ENCODE measurements around the gene RNF208. TPM values are rescaled to one million over a fixed set of nuclear protein-coding genes. Genes with fewer than 3 reads are reported as not detected.

The RNF208 gene
- total RNA-seq, 3 donors from 2014 or later (not counting 1 experiment from before 2014, with no cell fraction given), result 0.82 to 1.6 (median 0.93) TPM

GRCh38 chr9:137184881-137185660 lies 37.0 kb downstream of the RNF208 start:
- no peak overlapping the region for H3K27ac ChIP-seq (ENCODE audit: low read length)
- 95% methylated on average over 48 of the region's 48 CpGs for WGBS (ENCODE audit: insufficient coverage)
- Mint-ChIP-seq H3K4me1 (peaks cover 20 to 36% of the 10 kb centered on the region in 2 donors), H3K27me3 (ENCODE audit: low read depth in 2 of 2) (no peaks in the 10 kb centered on the region), H3K36me3 (no peaks in the 10 kb centered on the region), H3K27ac (no peak overlapping the region), H3K4me3 (no peak overlapping the region), H3K9me3 (no peaks in the 10 kb centered on the region)
- intact Hi-C loops (cut with micrococcal nuclease), result no loop called here
- H3K4me1 ChIP-seq (ENCODE audit: control insufficient read depth, insufficient read depth, low read length), result peaks cover 41% of the 10 kb centered on the region
- no peak for TF ChIP-seq CTCF (IDR thresholded peaks at IDR 0.05)
- DNase-seq (no peak), ATAC-seq (no peak)
- no peak overlapping the region for H3K4me3 ChIP-seq (ENCODE audit: low read length)
- H3K9me3 ChIP-seq (ENCODE audit: control insufficient read depth, insufficient read depth, low read length), result no peaks in the 10 kb centered on the region
- H3K27me3 ChIP-seq (ENCODE audit: control insufficient read depth, insufficient read depth, low read length), result no peaks in the 10 kb centered on the region
- peaks cover 53% of the 10 kb centered on the region for H3K36me3 ChIP-seq (ENCODE audit: control insufficient read depth, insufficient read depth, low read length)

- Mint-ChIP-seq H3K9me3 (no peaks in the 10 kb centered on the region), H3K27me3 (ENCODE audit: low read depth in 2 of 2) (no peaks in the 10 kb centered on the region), H3K4me3 (peak overlapping the region; percentile 1), H3K4me1 (peaks cover 17 to 30% of the 10 kb centered on the region in 2 donors), H3K27ac (peak overlapping the region; percentile 37 to 44), H3K36me3 (no peaks in the 10 kb centered on the region)
- ATAC-seq, result no peak
- Histone ChIP-seq H3K4me1 (ENCODE audit: control insufficient read depth, insufficient read depth, low read length) (peaks cover 31% of the 10 kb centered on the region), H3K27me3 (ENCODE audit: control insufficient read depth, insufficient read depth, low read length) (no peaks in the 10 kb centered on the region), H3K4me3 (ENCODE audit: low read length) (no peak overlapping the region), H3K36me3 (ENCODE audit: control insufficient read depth, insufficient read depth, low read length) (peaks cover 58% of the 10 kb centered on the region), H3K27ac (ENCODE audit: low read length) (no peak overlapping the region), H3K9me3 (ENCODE audit: control insufficient read depth, insufficient read depth, low read length) (no peaks in the 10 kb centered on the region)
- intact Hi-C loops (cut with micrococcal nuclease), result no loop called here
- WGBS (ENCODE audit: insufficient coverage), result 97% methylated on average over 27 of the region's 27 CpGs
- no peak for TF ChIP-seq CTCF (IDR thresholded peaks at IDR 0.05)
- no peak for DNase-seq
These were observed 38.0 kb downstream of the RNF208 start for GRCh38 chr9:137183980-137184595.

- ATAC-seq (no peak), DNase-seq (no peak)
- Histone ChIP-seq H3K36me3 (ENCODE audit: control insufficient read depth, insufficient read depth, low read length) (peaks cover 70% of the 10 kb centered on the region), H3K27me3 (ENCODE audit: control insufficient read depth, insufficient read depth, low read length) (no peaks in the 10 kb centered on the region), H3K4me3 (ENCODE audit: low read length) (no peak overlapping the region), H3K27ac (ENCODE audit: low read length) (no peak overlapping the region), H3K9me3 (ENCODE audit: control insufficient read depth, insufficient read depth, low read length) (no peaks in the 10 kb centered on the region), H3K4me1 (ENCODE audit: control insufficient read depth, insufficient read depth, low read length) (peaks cover 26% of the 10 kb centered on the region)
- H3K4me3 Mint-ChIP-seq, result no peak overlapping the region
- no peaks in the 10 kb centered on the region for H3K36me3 Mint-ChIP-seq
- 98% methylated on average over 17 of the region's 17 CpGs for WGBS (ENCODE audit: insufficient coverage)
- no peak for TF ChIP-seq CTCF (IDR thresholded peaks at IDR 0.05)
- H3K27ac Mint-ChIP-seq, result no peak overlapping the region
- H3K9me3 Mint-ChIP-seq, result no peaks in the 10 kb centered on the region
- intact Hi-C loops (cut with micrococcal nuclease), result no loop called here
- H3K27me3 Mint-ChIP-seq (ENCODE audit: low read depth in 2 of 2), result no peaks in the 10 kb centered on the region
- peaks cover 14 to 20% of the 10 kb centered on the region in 2 donors for H3K4me1 Mint-ChIP-seq
These were observed 39.2 kb downstream of the RNF208 start for GRCh38 chr9:137182836-137183235.
